Omental fat pad (tissue), 4 donors: ENCODE results near the gene CPN1. TPM values are rescaled to one million over a fixed set of nuclear protein-coding genes. Genes with fewer than 3 reads are reported as not detected.

Source experiments
- ATAC-seq: fragments of 150-250 bp; one replicate; pipeline ENCODE4 v1.9.1; 2016; ENCODE audit warnings: mild to moderate bottlenecking, moderate library complexity; ENCODE audit not compliant: low FRiP score
- DNase-seq: peaks from one replicate; pipeline ENCODE4 v3.0.0-alpha.2; 2019; ENCODE audit warnings: low spot score
- total RNA-seq, 4 donors: library from RNA; depleted of rRNA; stranded (reverse); fragments of >200 nt; gene quantifications; one replicate each; pipeline ENCODE4 v1.1.0, GENCODE V29; 2016
- TF ChIP-seq, protein P1 (sequence below), 3 donors: fragments of 450-650 bp; IDR thresholded peaks; one replicate each; pipeline ENCODE4 v1.5.1; 2016 to 2017; ENCODE audit warnings: antibody characterized with exemption in 3 of 3, mild to moderate bottlenecking in 3 of 3, moderate library complexity in 2 of 3

Gene CPN1
- total RNA-seq, 4 donors from 2014 or later, result not detected

GRCh38 chr10:99996671-99997648 lies 84.7 kb downstream of the CPN1 start:
- ATAC-seq, result no peak
- TF ChIP-seq, protein P1, sequence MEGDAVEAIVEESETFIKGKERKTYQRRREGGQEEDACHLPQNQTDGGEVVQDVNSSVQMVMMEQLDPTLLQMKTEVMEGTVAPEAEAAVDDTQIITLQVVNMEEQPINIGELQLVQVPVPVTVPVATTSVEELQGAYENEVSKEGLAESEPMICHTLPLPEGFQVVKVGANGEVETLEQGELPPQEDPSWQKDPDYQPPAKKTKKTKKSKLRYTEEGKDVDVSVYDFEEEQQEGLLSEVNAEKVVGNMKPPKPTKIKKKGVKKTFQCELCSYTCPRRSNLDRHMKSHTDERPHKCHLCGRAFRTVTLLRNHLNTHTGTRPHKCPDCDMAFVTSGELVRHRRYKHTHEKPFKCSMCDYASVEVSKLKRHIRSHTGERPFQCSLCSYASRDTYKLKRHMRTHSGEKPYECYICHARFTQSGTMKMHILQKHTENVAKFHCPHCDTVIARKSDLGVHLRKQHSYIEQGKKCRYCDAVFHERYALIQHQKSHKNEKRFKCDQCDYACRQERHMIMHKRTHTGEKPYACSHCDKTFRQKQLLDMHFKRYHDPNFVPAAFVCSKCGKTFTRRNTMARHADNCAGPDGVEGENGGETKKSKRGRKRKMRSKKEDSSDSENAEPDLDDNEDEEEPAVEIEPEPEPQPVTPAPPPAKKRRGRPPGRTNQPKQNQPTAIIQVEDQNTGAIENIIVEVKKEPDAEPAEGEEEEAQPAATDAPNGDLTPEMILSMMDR (IDR thresholded peaks at IDR 0.05), result no peak

DNA sequence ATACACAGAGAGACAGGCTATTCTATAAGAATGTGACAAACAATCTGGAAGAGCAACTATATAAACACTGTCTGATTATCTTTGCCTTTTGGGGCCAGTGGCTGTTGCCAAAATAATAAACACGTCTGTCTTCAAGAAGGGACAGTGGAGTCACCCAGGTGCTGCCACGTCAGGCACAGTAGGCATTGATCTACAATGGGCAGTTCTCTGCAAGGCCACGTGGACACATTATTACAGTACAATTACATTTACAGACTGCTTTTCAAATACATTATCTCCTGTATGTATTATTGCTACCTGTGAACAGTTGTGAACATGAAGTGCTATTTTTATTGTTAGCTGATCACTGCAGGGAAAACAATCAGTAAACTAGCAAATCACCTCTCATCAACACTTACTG lies 86.0 kb downstream of the CPN1 start:
- TF ChIP-seq, protein P1 (IDR thresholded peaks at IDR 0.05), result no peak
- no peak for DNase-seq
- no peak for ATAC-seq

More at GRCh38 chr10:99996671-99997648, 84.7 kb downstream of the CPN1 start:
- DNase-seq, result no peak

DNA sequence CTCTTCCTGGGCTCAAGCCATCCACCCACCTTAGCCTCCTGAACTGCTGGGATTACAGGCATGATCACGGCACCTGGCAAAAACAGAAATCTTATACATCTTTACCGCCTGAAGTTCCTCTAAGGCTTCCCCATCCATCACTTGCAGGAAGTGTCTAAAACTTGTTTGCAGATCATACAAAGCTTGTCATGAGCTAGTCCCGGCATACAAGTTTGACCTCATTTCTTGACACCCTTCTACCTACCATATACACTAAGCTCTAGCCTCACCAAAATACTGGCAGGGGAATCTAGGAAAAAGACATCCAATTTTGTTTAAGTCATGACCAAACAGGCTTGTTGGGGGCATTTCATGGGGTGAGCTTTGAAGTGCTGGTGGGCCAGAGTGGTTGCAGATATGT lies 86.4 kb downstream of the CPN1 start:
- TF ChIP-seq, protein P1 (IDR thresholded peaks at IDR 0.05), result no peak
- no peak for ATAC-seq
- no peak for DNase-seq

- no peak for ATAC-seq
- TF ChIP-seq, protein P1 (IDR thresholded peaks at IDR 0.05), result no peak
- DNase-seq, result no peak
These were observed 86.9 kb downstream of the CPN1 start for GRCh38 chr10:99994801-99995200.

DNA sequence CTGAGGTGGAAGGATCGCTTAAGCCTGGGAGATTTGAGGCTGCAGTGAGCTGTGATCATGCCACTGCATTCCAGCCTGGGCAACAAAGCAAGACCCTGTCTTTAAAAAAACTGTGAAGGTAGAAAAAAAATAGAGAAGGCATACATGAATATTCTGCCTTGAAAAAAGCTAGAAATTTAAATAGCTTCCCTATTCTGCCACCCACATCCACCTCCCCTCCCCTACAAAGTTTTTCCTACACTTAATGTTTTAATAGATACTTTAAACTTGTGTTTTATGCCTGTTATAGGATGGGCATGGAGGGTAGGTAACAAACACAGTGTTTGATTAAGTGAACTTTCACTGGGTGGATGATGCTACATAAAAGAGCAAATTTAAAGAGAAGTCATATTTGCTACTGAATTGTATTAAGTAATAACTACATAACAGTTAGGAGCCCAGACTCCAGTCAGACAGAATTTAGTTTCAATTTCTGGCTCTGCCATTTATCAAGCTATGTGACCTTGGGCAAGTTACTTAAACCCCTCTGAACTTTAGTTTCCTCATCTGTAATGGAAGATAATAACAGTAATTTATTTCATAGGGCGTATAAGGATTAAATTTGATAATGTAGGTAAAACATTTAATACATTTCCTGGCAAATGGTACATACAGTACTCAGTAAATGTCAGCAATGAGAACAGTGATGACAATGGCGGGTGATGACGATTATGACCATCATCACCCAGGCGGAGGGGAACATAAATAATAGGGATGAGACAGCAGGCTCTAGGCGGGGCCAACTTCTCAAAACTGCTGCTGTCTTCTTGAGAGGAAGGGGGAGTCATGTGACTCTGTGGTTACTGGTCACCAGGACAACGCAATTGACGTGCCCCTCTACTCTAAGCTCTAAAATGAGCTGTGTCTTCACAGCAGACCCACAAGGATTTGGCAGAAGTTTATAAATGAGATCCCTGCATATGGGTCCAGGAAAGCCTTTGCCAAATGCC lies 87.7 kb downstream of the CPN1 start:
- peak; percentile 67 for ATAC-seq
- TF ChIP-seq, protein P1 (IDR thresholded peaks at IDR 0.05), result no peak
- no peak for DNase-seq

Other genes starting within 250 kb of the CPN1 start
- gene DNMBP, start 71.9 kb downstream of the CPN1 start, total RNA-seq, result 10 to 100 TPM; 17.5 to 41.3 (median 29.6) TPM
- gene ERLIN1, start 104.2 kb upstream of the CPN1 start, total RNA-seq, result 10 to 100 TPM; 31.7 to 35.5 (median 33.1) TPM
- gene CHUK, start 147.7 kb upstream of the CPN1 start, total RNA-seq, result 10 to 100 TPM; 21.5 to 32.2 (median 25.3) TPM
- 10 to 100 TPM; 14.4 to 24.9 (median 16.6) TPM for gene CWF19L1, start 185.8 kb upstream of the CPN1 start, total RNA-seq
- 10 to 100 TPM; 27.0 to 32.5 (median 29.5) TPM for gene BLOC1S2, start 204.8 kb upstream of the CPN1 start, total RNA-seq
- gene PKD2L1, start 248.4 kb upstream of the CPN1 start, total RNA-seq, result under 1 TPM in 2 of 4 donors, not detected in 2; 0.24 to 0.37 TPM